ENCODE measurements around the gene LIX1. TPM values are rescaled to one million over a fixed set of nuclear protein-coding genes. Genes with fewer than 3 reads are reported as not detected.
"Not testable (repeated sequence)": the region's sequence is repeated elsewhere in the genome, so short reads cannot be mapped to it uniquely, and the experiment has no call there.

Gene LIX1
- total RNA-seq, 8 experiments from 2014 or later = 0.14 to 56.2 (median 1.1) TPM

DNA sequence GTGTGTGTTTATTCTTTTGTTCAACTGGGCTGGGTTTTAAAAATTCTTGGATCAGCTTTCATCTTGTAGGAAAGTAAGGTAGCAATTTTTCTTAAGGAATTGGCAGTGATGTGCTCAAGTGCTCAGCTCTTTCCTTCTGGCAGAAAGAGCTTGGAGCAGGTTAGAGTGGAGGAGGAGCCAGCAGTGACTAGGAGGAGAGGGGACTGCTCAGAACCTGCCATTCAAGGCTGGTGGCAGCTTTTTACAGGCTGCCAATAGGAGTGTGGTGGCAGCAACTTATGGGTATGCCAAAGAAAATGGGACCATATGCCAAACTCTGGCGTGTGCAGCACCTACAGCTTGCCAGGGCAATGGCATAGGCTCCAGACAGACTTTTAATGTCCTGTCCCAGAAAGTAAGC is 2.2 kb downstream of the LIX1 start:
- peak in 2 of 8 experiments; percentile 20 to 36 for ATAC-seq (replicated peaks in 6 of 8)
- WGBS, 10 experiments = no CpG with 5 or more reads among the region's 1 CpG
- H3K4me3 ChIP-seq, H3K27ac ChIP-seq: not testable (repeated sequence)
- H3K4me1 ChIP-seq (replicated peaks in 1 of 2) = peaks cover 5 to 18% of the 10 kb centered on the region in 2 donors
- in situ Hi-C loops (cut with MboI; ENCODE audit: low pct_unique_long_range_greater_than_20kb in 2 of 9, low sequenced_read_pairs in 9 of 9, unreplicated experiment in 9 of 9) = loop anchor here in 2 of 9 experiments (5.0 to 25.0 kb wide), 3 partner anchors 93 to 278 kb away; no protein-coding TSS in a partner anchor

- H3K4me3 ChIP-seq = no peak overlapping the region
- in situ Hi-C loops (cut with MboI; ENCODE audit: low pct_unique_long_range_greater_than_20kb in 2 of 9, low sequenced_read_pairs in 9 of 9, unreplicated experiment in 9 of 9) = loop anchor here in 2 of 9 experiments (25.0 kb wide), 2 partner anchors 99 to 274 kb away; no protein-coding TSS in a partner anchor
- H3K4me1 ChIP-seq (replicated peaks in 1 of 2) = peaks cover 2 to 21% of the 10 kb centered on the region in 2 donors
- ATAC-seq (replicated peaks in 6 of 8) = no peak
- 28 to 100% (median 92%) methylated on average over 1 to 4 of the region's 4 CpGs for WGBS, 10 experiments
- no peak overlapping the region for H3K27ac ChIP-seq
Measured at GRCh38 chr5:97136475-97136874, 5.9 kb downstream of the LIX1 start.

- Histone ChIP-seq H3K4me3 (no peak overlapping the region), H3K4me1 (replicated peaks in 1 of 2) (peaks cover 1 to 19% of the 10 kb centered on the region in 2 donors), H3K27ac (no peak overlapping the region)
- WGBS, 10 experiments = 60 to 100% (median 81%) methylated on average over 1 to 4 of the region's 4 CpGs; no CpG with 5 or more reads in 2 of the 10 experiments
- no peak for ATAC-seq (replicated peaks in 6 of 8)
- in situ Hi-C loops (cut with MboI; ENCODE audit: low pct_unique_long_range_greater_than_20kb in 2 of 9, low sequenced_read_pairs in 9 of 9, unreplicated experiment in 9 of 9) = loop anchor here in 2 of 9 experiments (25.0 kb wide), 2 partner anchors 99 to 274 kb away; no protein-coding TSS in a partner anchor
Measured at GRCh38 chr5:97135868-97136267, 6.5 kb downstream of the LIX1 start.

DNA sequence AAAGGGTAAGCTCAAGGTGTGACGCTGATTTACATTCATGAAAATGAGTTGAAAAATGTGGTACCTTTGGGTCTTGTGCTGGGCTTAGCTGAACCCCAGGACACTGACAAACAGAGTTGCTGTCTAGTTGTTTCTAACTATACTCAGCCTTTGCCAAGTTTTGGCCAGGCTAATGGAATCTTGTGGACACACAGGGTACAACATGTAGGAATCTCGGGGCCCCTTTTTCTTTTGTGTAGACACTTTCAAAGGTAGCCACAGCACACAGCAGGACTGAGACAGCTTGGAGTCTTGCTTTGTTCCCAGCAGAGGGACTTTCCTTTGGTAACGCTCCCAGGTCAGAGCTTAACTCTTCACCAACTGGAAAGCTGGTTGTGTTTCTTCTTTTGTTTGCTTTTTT is 7.8 kb downstream of the LIX1 start:
- Histone ChIP-seq H3K4me3 (no peak overlapping the region), H3K27ac (no peak overlapping the region)

GRCh38 chr5:97133101-97133500 is 9.3 kb downstream of the LIX1 start:
- in situ Hi-C loops (cut with MboI; ENCODE audit: low pct_unique_long_range_greater_than_20kb in 2 of 9, low sequenced_read_pairs in 9 of 9, unreplicated experiment in 9 of 9) = loop anchor here in 2 of 9 experiments (25.0 kb wide), 2 partner anchors 96 to 271 kb away; no protein-coding TSS in a partner anchor
- no peak overlapping the region for H3K4me3 ChIP-seq
- no peak overlapping the region for H3K27ac ChIP-seq
- H3K4me1 ChIP-seq (replicated peaks in 1 of 2) = peaks cover 0 to 15% of the 10 kb centered on the region in 2 donors
- no peak for ATAC-seq (replicated peaks in 6 of 8)

More for the DNA sequence above, 7.8 kb downstream of the LIX1 start:
- in situ Hi-C loops (cut with MboI; ENCODE audit: low pct_unique_long_range_greater_than_20kb in 2 of 9, low sequenced_read_pairs in 9 of 9, unreplicated experiment in 9 of 9) = loop anchor here in 2 of 9 experiments (25.0 kb wide), 2 partner anchors 97 to 272 kb away; no protein-coding TSS in a partner anchor
- peak in 3 of 8 experiments; percentile 23 to 95 (median 43) for ATAC-seq (replicated peaks in 6 of 8)
- peaks cover 0 to 15% of the 10 kb centered on the region in 2 donors for H3K4me1 ChIP-seq (replicated peaks in 1 of 2)
- 0 to 100% (median 83%) methylated on average over 1 to 3 of the region's 3 CpGs for WGBS, 10 experiments

GRCh38 chr5:97131921-97132320 is 10.5 kb downstream of the LIX1 start:
- 31 to 100% (median 60%) methylated on average over 1 to 5 of the region's 5 CpGs; no CpG with 5 or more reads in 1 of the 10 experiments for WGBS, 10 experiments
- in situ Hi-C loops (cut with MboI; ENCODE audit: low pct_unique_long_range_greater_than_20kb in 2 of 9, low sequenced_read_pairs in 9 of 9, unreplicated experiment in 9 of 9) = loop anchor here in 2 of 9 experiments (25.0 kb wide), 2 partner anchors 95 to 270 kb away; no protein-coding TSS in a partner anchor
- no peak overlapping the region for H3K4me3 ChIP-seq
- peaks cover 0 to 11% of the 10 kb centered on the region in 2 donors for H3K4me1 ChIP-seq (replicated peaks in 1 of 2)
- H3K27ac ChIP-seq = no peak overlapping the region
- peak in 4 of 8 experiments; percentile 21 to 61 (median 52) for ATAC-seq (replicated peaks in 6 of 8)

DNA sequence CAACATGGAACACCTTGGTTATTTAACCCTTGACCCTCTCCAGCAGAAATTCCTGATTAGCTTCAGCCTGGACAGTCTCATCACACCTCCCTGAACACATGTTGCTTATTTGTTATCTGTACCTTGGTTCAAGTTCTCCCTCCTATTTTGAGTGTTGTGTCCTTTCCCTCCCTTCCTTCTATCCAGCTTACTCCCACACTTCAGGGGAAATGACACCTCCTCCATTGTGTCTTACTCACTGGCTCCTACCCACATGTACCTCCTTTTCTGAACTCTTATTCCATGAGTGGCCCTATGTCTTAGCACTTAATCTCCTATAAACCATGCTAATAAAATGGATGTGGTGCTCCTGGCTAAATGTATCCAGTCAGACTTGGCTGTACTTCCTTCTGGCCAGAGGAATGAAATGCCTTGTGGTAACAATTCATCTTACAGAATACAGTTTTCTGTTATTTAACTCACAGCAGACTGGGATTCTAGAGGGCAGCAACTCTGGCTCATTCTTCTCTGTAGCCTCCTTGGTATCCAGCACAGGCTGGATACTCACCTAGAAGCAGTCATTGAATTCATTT is 11.2 kb downstream of the LIX1 start:
- no peak for ATAC-seq (replicated peaks in 6 of 8)
- H3K27ac ChIP-seq = no peak overlapping the region
- H3K4me3 ChIP-seq = no peak overlapping the region
- in situ Hi-C loops (cut with MboI; ENCODE audit: low pct_unique_long_range_greater_than_20kb in 2 of 9, low sequenced_read_pairs in 9 of 9, unreplicated experiment in 9 of 9) = loop anchor here in 2 of 9 experiments (25.0 kb wide), 2 partner anchors 94 to 269 kb away; no protein-coding TSS in a partner anchor
- H3K4me1 ChIP-seq (replicated peaks in 1 of 2) = peaks cover 0 to 11% of the 10 kb centered on the region in 2 donors

DNA sequence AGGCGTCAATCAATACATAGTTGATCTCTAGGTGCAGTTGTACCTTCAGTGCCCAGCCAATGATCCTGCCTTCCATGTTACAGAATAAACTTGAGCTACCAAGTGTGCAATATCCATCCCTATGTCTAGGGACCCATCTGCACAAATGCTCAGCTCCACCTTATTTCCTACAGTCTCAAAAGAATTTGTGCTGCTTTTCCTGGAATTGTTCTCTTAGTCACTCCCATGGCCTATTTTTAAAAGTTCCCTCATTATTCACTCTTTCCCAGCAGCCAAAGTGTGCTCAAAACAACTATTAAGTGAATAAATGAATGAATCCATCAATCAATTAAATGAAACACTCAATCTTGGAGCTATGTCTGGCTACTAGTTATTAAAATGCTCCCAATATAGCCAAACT is 14.7 kb downstream of the LIX1 start:
- in situ Hi-C loops (cut with MboI; ENCODE audit: low pct_unique_long_range_greater_than_20kb in 2 of 9, low sequenced_read_pairs in 9 of 9, unreplicated experiment in 9 of 9) = loop anchor here in 2 of 9 experiments (25.0 kb wide), 2 partner anchors 90 to 265 kb away; no protein-coding TSS in a partner anchor
- peaks cover 0 to 11% of the 10 kb centered on the region in 2 donors for H3K4me1 ChIP-seq (replicated peaks in 1 of 2)
- no peak overlapping the region for H3K27ac ChIP-seq
- no peak overlapping the region for H3K4me3 ChIP-seq
- peak in 2 of 8 experiments; percentile 77 to 85 for ATAC-seq (replicated peaks in 6 of 8)
- 33 to 100% (median 100%) methylated on average over 1 of the region's 1 CpG; no CpG with 5 or more reads in 5 of the 10 experiments for WGBS, 10 experiments

GRCh38 chr5:97125125-97125683 is 17.2 kb downstream of the LIX1 start:
- in situ Hi-C loops (cut with MboI; ENCODE audit: low pct_unique_long_range_greater_than_20kb in 2 of 9, low sequenced_read_pairs in 9 of 9, unreplicated experiment in 9 of 9) = loop anchor here in 2 of 9 experiments (25.0 kb wide), 2 partner anchors 88 to 263 kb away; no protein-coding TSS in a partner anchor
- 0 to 100% (median 76%) methylated on average over 1 to 3 of the region's 3 CpGs for WGBS, 10 experiments

DNA sequence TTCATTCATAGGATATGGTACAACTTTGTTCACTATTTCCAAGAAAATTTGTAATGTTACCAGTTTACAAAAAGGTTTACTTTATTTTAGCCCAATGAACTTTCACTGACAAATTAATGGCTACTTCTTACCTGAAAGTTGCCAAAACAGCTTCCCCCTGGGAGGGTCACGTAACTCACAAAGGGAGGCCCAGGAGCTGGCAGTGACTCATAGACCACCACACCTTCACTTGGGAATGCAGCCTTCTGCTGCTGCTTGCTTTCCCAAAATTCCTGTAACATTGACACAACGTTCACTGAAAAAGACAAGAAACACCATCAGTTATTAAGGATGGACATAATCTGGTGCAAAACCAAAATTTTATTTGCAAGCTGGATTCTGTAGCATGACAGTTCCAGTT is 18.1 kb downstream of the LIX1 start:
- peak in 3 of 8 experiments; percentile 13 to 36 (median 20) for ATAC-seq (replicated peaks in 6 of 8)
- 6 to 100% (median 85%) methylated on average over 1 to 2 of the region's 2 CpGs; no CpG with 5 or more reads in 1 of the 10 experiments for WGBS, 10 experiments
- no peaks in the 10 kb centered on the region for H3K4me1 ChIP-seq (replicated peaks in 1 of 2)
- H3K27ac ChIP-seq = no peak overlapping the region
- H3K4me3 ChIP-seq = no peak overlapping the region
- in situ Hi-C loops (cut with MboI; ENCODE audit: low pct_unique_long_range_greater_than_20kb in 2 of 9, low sequenced_read_pairs in 9 of 9, unreplicated experiment in 9 of 9) = no loop called here

More at GRCh38 chr5:97125125-97125683, 17.2 kb downstream of the LIX1 start:
- Histone ChIP-seq H3K4me1 (replicated peaks in 1 of 2) (no peaks in the 10 kb centered on the region), H3K27ac (no peak overlapping the region), H3K4me3 (no peak overlapping the region)
- peak in 2 of 8 experiments; percentile 14 to 18 for ATAC-seq (replicated peaks in 6 of 8)

DNA sequence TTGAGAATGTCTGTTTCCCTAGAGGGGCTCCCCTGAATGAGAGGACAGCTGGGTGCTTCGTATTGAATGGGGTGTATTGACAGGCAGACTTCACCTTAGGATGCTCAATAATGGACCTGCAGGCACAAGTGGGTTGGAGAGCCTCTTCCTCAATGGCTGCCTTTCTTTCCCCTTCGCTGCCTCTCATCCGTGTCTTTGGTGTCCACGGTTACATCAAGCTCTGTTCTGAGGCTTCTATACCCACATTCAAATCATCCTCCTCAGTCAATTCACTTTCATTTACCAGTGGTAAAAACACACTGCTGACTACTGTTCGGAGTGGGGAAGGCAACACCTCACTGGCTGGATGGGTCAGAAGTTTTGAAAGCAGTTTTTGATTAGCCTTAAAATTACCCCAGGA is 20.6 kb downstream of the LIX1 start:
- H3K4me3 ChIP-seq = no peak overlapping the region
- in situ Hi-C loops (cut with MboI; ENCODE audit: low pct_unique_long_range_greater_than_20kb in 2 of 9, low sequenced_read_pairs in 9 of 9, unreplicated experiment in 9 of 9) = no loop called here
- ATAC-seq (replicated peaks in 6 of 8) = no peak
- 18 to 100% (median 76%) methylated on average over 1 to 3 of the region's 5 CpGs; no CpG with 5 or more reads in 1 of the 10 experiments for WGBS, 10 experiments
- no peaks in the 10 kb centered on the region for H3K4me1 ChIP-seq (replicated peaks in 1 of 2)
- no peak overlapping the region for H3K27ac ChIP-seq

GRCh38 chr5:97120195-97120594 is 22.2 kb downstream of the LIX1 start:
- ATAC-seq (replicated peaks in 6 of 8) = peak in 3 of 8 experiments; percentile 47 to 87 (median 79)
- in situ Hi-C loops (cut with MboI; ENCODE audit: low pct_unique_long_range_greater_than_20kb in 2 of 9, low sequenced_read_pairs in 9 of 9, unreplicated experiment in 9 of 9) = no loop called here
- 0 to 83% (median 31%) methylated on average over 1 to 2 of the region's 2 CpGs; no CpG with 5 or more reads in 2 of the 10 experiments for WGBS, 10 experiments
- no peak overlapping the region for H3K27ac ChIP-seq
- H3K4me1 ChIP-seq (replicated peaks in 1 of 2) = peaks cover 7 to 12% of the 10 kb centered on the region in 2 donors
- H3K4me3 ChIP-seq = no peak overlapping the region

DNA sequence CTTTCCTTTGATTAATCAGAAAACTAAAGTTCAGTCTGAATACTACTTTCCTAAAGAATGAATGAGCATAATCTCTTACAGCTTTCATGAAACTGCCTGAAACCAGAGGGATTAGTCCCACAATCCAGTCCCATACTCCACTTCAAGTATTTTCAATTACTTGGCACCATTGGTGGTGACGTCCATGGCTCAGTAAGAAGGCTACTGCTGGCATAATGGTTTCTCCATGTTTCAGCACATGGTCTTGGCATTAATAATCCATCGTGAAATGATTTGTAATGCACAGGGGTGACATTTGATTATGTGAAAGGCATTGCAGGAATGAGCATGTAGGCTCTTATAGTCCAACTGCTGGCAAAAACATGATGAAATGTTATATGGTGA is 23.4 kb downstream of the LIX1 start:
- WGBS, 10 experiments = 0 to 100% (median 88%) methylated on average over 1 to 2 of the region's 2 CpGs; no CpG with 5 or more reads in 3 of the 10 experiments
- in situ Hi-C loops (cut with MboI; ENCODE audit: low pct_unique_long_range_greater_than_20kb in 2 of 9, low sequenced_read_pairs in 9 of 9, unreplicated experiment in 9 of 9) = no loop called here
- Histone ChIP-seq H3K4me3 (no peak overlapping the region), H3K27ac (no peak overlapping the region), H3K4me1 (replicated peaks in 1 of 2) (peaks cover 7 to 13% of the 10 kb centered on the region in 2 donors)
- ATAC-seq (replicated peaks in 6 of 8) = peak in 1 of 8 experiments; percentile 39

Measured in motor neuron (in vitro differentiated cells).